Measurements from ENCODE around the gene RASSF7. TPM values are rescaled to one million over a fixed set of nuclear protein-coding genes. Genes with fewer than 3 reads are reported as not detected.
A peak's percentile ranks its signal among the peaks of the same experiment; 100 is the strongest.

The RASSF7 gene
- total RNA-seq, 1 donor from 2014 or later, result 2.5 TPM

- no peak for DNase-seq
Observed at GRCh38 chr11:610146-610801, 49.5 kb downstream of the RASSF7 start.

GRCh38 chr11:611001-611996, 50.5 kb downstream of the RASSF7 start:
- no peak for DNase-seq

- no peak for DNase-seq
Observed at GRCh38 chr11:612201-612960, 51.6 kb downstream of the RASSF7 start.

GRCh38 chr11:612961-613300, 52.2 kb downstream of the RASSF7 start:
- no peak for DNase-seq

GRCh38 chr11:613369-613968, 52.7 kb downstream of the RASSF7 start:
- no peak for DNase-seq

Small RNA genes within 50 kb of the gene (small RNA-seq; reads per million reads assigned to genes)
- gene MIR210, result 2.6 reads per million, percentile 86 among the genes with 10 or more reads in this experiment

Other genes with a start within 250 kb of the RASSF7 start
- 6.9 TPM for gene IFITM1, start 246.9 kb upstream of the RASSF7 start, total RNA-seq
- gene IFITM3, start 240.1 kb upstream of the RASSF7 start, total RNA-seq, result 5.5 TPM
- gene B4GALNT4, start 191.5 kb upstream of the RASSF7 start, total RNA-seq, result 99.5 TPM
- gene PKP3, start 166.8 kb upstream of the RASSF7 start, total RNA-seq, result under 0.01 TPM
- gene SIGIRR, start 146.0 kb upstream of the RASSF7 start, total RNA-seq, result 14.8 TPM
- not detected for gene ANO9, start 119.0 kb upstream of the RASSF7 start, total RNA-seq
- gene PTDSS2, start 110.7 kb upstream of the RASSF7 start, total RNA-seq, result 21.8 TPM
- gene RNH1, start 53.7 kb upstream of the RASSF7 start, total RNA-seq, result 42.1 TPM
- 27.0 TPM for gene HRAS, start 25.4 kb upstream of the RASSF7 start, total RNA-seq
- gene LRRC56, start 23.4 kb upstream of the RASSF7 start, total RNA-seq, result 1.1 TPM
- 0.16 TPM for gene LMNTD2, start 232 bp upstream of the RASSF7 start, total RNA-seq
- 27.3 TPM for gene PHRF1, start 15.5 kb downstream of the RASSF7 start, total RNA-seq
- gene IRF7, start 55.0 kb downstream of the RASSF7 start, total RNA-seq, result 7.6 TPM
- gene CDHR5, start 64.0 kb downstream of the RASSF7 start, total RNA-seq, result not detected
- not detected for gene SCT, start 66.2 kb downstream of the RASSF7 start, total RNA-seq
- gene DRD4, start 76.3 kb downstream of the RASSF7 start, total RNA-seq, result 0.16 TPM
- 50.7 TPM for gene DEAF1, start 134.3 kb downstream of the RASSF7 start, total RNA-seq
- 11.7 TPM for gene TMEM80, start 134.8 kb downstream of the RASSF7 start, total RNA-seq
- 1.4 TPM for gene EPS8L2, start 145.3 kb downstream of the RASSF7 start, total RNA-seq
- gene TALDO1, start 186.5 kb downstream of the RASSF7 start, total RNA-seq, result 61.0 TPM
- gene GATD1, start 216.5 kb downstream of the RASSF7 start, total RNA-seq, result 22.3 TPM
- 5.9 TPM for gene CEND1, start 229.1 kb downstream of the RASSF7 start, total RNA-seq
- 15.0 TPM for gene SLC25A22, start 237.3 kb downstream of the RASSF7 start, total RNA-seq
- 5.1 TPM for gene PIDD1, start 244.3 kb downstream of the RASSF7 start, total RNA-seq
- gene RPLP2, start 249.0 kb downstream of the RASSF7 start, total RNA-seq, result 227 TPM

All from occipital lobe (tissue), 3 donors.